Psoas muscle (tissue), 8 donors: ENCODE data around the gene PIPOX. TPM values are rescaled to one million over a fixed set of nuclear protein-coding genes. Genes with fewer than 3 reads are reported as not detected.

Source experiments
- ATAC-seq, 4 donors: fragments of 200-7000 bp; cut with Tn5 transposase; one replicate each; pipeline ENCODE4 v1.9.1; 2020; ENCODE audit warnings: moderate library complexity in 3 of 4, mild to moderate bottlenecking in 2 of 4
- DNase-seq, 2 donors: peaks; one replicate each; pipeline ENCODE4 v3.0.0-alpha.2; 2020
- H3K27ac ChIP-seq: fragments of 200-600 bp; one replicate; pipeline ENCODE4 v1.8.0; 2022
- H3K27me3 ChIP-seq, 3 donors: fragments of 200-600 bp in 1 of 3; one replicate each; pipeline versions ENCODE4 v1.6.1 to v1.8.0; 2013 to 2022; ENCODE audit warnings: low read length in 2 of 3, mild to moderate bottlenecking in 2 of 3, moderate library complexity in 1 of 3; ENCODE audit not compliant: insufficient read depth in 3 of 3
- H3K36me3 ChIP-seq, 2 donors: fragments of 200-600 bp in 1 of 2; one replicate each; pipeline versions ENCODE4 v1.6.1 to v1.8.0; 2013 to 2022; ENCODE audit warnings: low read depth in 1 of 2, mild to moderate bottlenecking in 1 of 2, moderate library complexity in 1 of 2; ENCODE audit not compliant: insufficient read depth in 1 of 2
- H3K4me1 ChIP-seq: fragments of 200-600 bp; one replicate; pipeline ENCODE4 v1.8.0; 2022
- H3K4me3 ChIP-seq: fragments of 200-600 bp; one replicate; pipeline ENCODE4 v1.8.0; 2022; ENCODE audit warnings: mild to moderate bottlenecking
- H3K9me3 ChIP-seq: fragments of 200-600 bp; one replicate; pipeline ENCODE4 v1.8.0; 2022
- WGBS, 3 donors: extraction: QIAGEN DNeasy Blood & Tissue Kit; methylation state at CpG; one replicate each; pipeline versions ENCODE4 v1.1.6 to v1.1.7; 2013; 5-methylcytosine and 5-hydroxymethylcytosine counted together
- intact Hi-C, 2 donors: fragments of 100-400 bp; cut with DNase I; formaldehyde crosslinking; loops; one replicate each; pipeline versions ENCODE4 v1.11.0 to v1.14.2; 2022
- polyA plus RNA-seq, 3 donors: library from polyadenylated mRNA; stranded (reverse); fragments of 200-250 nt; gene quantifications; one replicate each; pipeline ENCODE4 v1.2.3, GENCODE V29; 2013
- total RNA-seq, 4 donors: library from RNA; stranded (reverse); fragmentation: NEBNext Ultra II Directional in 2 of 4; extraction: Animal tissue kit (Norgen Biotek cat#: 25700) in 2 of 4; gene quantifications; one replicate each; pipeline versions ENCODE4 v1.2.1 to v1.2.4, GENCODE V29; 2021 to 2023
- TF ChIP-seq, protein P1 (sequence below): fragments of 200-600 bp; IDR thresholded peaks from one replicate; pipeline ENCODE4 v1.8.0; 2022; ENCODE audit warnings: antibody characterized with exemption
- donor health status: healthy with polysubstance abuse.
- donor health status: DM: no; HTN: no; CAD: no; lungs with moderate emphysema.
- donor health status: Bipolar disorder and iron deficiency.
- donor health status: healthy.
- donor health status: DM: yes; HTN: yes; CAD: no.
- donor health status: DM: no; HTN: no; CAD: no.
- donor health status: DM: no; HTN: no; CAD: no.
- donor health status: DM: yes; HTN: yes; CAD: no.

Gene PIPOX
- total and polyA plus RNA-seq, 7 donors, result 0.17 to 3.6 (median 0.63) TPM; not detected in 1

DNA sequence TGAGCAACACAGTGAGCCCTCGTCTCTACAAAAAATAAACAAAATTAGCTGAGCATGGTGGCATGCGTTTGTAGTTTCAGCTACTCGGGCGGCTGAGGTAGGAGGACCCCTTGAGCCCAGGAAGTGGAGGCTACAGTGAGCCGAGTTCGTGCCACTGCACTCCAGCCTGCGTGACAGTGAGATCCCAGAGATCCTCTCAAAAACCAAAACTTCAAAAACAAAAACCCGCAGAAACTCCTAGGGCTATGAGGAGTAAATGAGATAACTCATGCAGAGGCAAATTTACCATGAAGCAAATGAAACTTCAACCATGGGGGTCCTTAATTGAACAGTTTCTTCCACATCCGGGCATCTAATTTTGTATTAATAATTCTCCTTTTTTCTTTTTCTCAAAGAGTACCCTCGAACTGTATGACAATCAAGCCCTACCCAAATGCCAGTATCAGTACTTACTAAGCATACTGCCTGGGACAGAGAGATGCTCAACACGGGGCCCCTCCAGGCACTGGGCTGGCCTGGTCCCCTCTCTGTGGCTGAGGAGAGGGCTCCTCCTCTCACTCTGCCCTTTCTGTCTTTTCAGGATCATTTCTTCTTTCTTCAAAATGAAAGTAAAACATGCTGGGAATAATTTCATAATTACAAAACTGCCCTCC, 789 bp upstream of the PIPOX start:
- Histone ChIP-seq H3K36me3 (no peaks in the 10 kb centered on the region), H3K4me1 (peaks cover 5% of the 10 kb centered on the region), H3K4me3 (no peak overlapping the region), H3K27me3 (peaks cover 0 to 12% (median 7%) of the 10 kb centered on the region in 3 donors), H3K9me3 (no peaks in the 10 kb centered on the region), H3K27ac (no peak overlapping the region)
- TF ChIP-seq, protein P1, sequence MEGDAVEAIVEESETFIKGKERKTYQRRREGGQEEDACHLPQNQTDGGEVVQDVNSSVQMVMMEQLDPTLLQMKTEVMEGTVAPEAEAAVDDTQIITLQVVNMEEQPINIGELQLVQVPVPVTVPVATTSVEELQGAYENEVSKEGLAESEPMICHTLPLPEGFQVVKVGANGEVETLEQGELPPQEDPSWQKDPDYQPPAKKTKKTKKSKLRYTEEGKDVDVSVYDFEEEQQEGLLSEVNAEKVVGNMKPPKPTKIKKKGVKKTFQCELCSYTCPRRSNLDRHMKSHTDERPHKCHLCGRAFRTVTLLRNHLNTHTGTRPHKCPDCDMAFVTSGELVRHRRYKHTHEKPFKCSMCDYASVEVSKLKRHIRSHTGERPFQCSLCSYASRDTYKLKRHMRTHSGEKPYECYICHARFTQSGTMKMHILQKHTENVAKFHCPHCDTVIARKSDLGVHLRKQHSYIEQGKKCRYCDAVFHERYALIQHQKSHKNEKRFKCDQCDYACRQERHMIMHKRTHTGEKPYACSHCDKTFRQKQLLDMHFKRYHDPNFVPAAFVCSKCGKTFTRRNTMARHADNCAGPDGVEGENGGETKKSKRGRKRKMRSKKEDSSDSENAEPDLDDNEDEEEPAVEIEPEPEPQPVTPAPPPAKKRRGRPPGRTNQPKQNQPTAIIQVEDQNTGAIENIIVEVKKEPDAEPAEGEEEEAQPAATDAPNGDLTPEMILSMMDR, result no peak
- intact Hi-C loops, result loop anchor here in 1 of 2 donors (5.0 kb wide), 1 partner anchor 60 kb away; no protein-coding TSS in a partner anchor
- WGBS, 3 donors, result 76 to 80% (median 78%) methylated on average over 11 of the region's 11 CpGs
- DNase-seq (no peak), ATAC-seq (no peak)

DNA sequence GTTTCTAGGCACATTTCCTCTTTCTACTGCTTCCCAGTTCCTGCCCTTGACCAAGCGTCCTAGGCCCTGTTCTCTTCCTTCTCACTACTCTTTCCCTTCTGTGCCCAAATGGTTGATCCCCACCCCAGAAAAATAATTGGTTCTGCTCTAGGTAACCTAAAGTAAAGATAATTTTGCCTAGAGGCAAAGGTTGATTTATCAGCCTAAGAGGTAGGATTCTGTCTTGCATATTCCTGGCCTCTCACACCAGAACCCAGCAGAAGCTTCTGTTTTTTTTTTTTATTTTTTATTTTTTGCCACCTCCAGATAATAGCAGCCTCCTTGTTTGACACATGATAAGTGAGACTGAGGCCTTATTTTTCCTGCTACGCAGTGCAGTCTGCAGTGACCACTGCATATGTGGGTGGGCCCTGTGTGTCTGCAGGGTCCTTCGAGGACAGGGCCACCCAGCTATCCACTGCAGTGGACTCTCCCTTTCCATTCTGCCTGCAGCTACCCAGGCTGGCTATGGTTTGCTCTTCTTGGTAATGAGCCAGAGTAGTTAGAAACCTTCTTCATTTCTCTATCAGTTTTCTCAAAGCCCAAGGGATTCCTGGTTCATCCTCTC, 701 bp downstream of the PIPOX start:
- H3K36me3 ChIP-seq, result no peaks in the 10 kb centered on the region
- H3K4me1 ChIP-seq, result peaks cover 5% of the 10 kb centered on the region
- H3K27ac ChIP-seq, result no peak overlapping the region
- ATAC-seq (no peak), DNase-seq (no peak)
- WGBS, 3 donors, result 80 to 81% (median 80%) methylated on average over 3 of the region's 3 CpGs
- intact Hi-C loops, result loop anchor here in 1 of 2 donors (5.0 kb wide), 1 partner anchor 61 kb away; no protein-coding TSS in a partner anchor
- TF ChIP-seq, protein P1, result no peak
- H3K4me3 ChIP-seq, result no peak overlapping the region
- H3K27me3 ChIP-seq, result peaks cover 0 to 4% (median 0%) of the 10 kb centered on the region in 3 donors
- H3K9me3 ChIP-seq, result no peaks in the 10 kb centered on the region

GRCh38 chr17:29045026-29045425, 2.1 kb downstream of the PIPOX start:
- DNase-seq (no peak), ATAC-seq (no peak)
- whole genome bisulfite sequencing, 3 donors, result 67 to 92% (median 70%) methylated on average over 4 of the region's 4 CpGs
- intact Hi-C loops, result no loop called here
- H3K27ac ChIP-seq, result no peak overlapping the region
- H3K9me3 ChIP-seq, result no peaks in the 10 kb centered on the region
- peaks cover 4% of the 10 kb centered on the region for H3K4me1 ChIP-seq
- peaks cover 0 to 2% (median 0%) of the 10 kb centered on the region in 3 donors for H3K27me3 ChIP-seq
- no peaks in the 10 kb centered on the region for H3K36me3 ChIP-seq
- no peak overlapping the region for H3K4me3 ChIP-seq
- TF ChIP-seq, protein P1, result no peak

DNA sequence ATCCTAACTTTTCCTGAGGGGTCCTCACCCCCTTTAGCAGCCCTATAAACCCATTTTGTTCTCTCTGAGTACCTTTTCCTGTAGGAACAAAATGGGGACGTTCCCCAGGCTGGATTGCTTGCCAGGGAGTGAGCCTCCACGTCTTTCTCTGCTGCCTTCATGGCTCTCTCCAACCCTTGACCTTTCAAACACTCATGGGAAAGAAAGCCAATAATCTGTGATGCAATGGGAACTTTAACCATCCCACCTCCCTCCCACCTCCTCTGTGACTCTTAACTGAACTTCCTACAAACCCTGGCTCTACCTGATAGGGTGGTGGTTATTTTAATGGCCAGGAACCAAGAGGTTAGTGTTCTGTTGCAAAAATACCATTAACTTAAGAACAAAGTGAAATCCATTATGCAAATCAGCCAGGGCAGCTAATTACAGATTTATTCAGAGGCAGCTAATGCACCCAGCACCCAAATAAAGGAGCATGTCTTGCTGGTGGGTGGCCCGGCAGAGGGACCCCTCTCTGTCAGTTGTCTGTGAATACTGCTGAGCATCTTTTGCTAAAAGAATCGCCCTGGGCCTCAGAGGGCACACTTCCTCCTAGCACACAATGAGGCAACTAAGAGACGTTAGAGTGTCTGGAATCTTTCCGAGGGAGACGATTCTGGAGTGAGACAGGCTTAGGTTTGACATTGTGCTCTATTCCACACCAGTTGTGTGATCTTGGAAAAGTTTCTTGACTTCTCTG, 3.0 kb downstream of the PIPOX start:
- Histone ChIP-seq H3K9me3 (no peaks in the 10 kb centered on the region), H3K36me3 (no peaks in the 10 kb centered on the region), H3K4me1 (no peaks in the 10 kb centered on the region), H3K4me3 (no peak overlapping the region), H3K27me3 (peaks cover 0 to 2% (median 0%) of the 10 kb centered on the region in 3 donors), H3K27ac (no peak overlapping the region)
- 55 to 69% (median 59%) methylated on average over 7 of the region's 7 CpGs for WGBS, 3 donors
- no peak for ATAC-seq
- DNase-seq, result no peak
- TF ChIP-seq, protein P1, result no peak
- intact Hi-C loops, result no loop called here
